GM20431 (cell line): ENCODE measurements around the gene BRD7.

Experiments used
- in situ Hi-C: fragments of 300-500 bp; cut with MseI, MboI; formaldehyde crosslinking; loops from one replicate; pipeline ENCODE4 v1.15.0; 2020; ENCODE audit warnings: low sequenced_read_pairs; ENCODE audit not compliant: unreplicated experiment

Gene BRD7

GRCh38 chr16:50331570-50331969 is 37.2 kb downstream of the BRD7 start:
- in situ Hi-C loops, result no loop called here

GRCh38 chr16:50329446-50330189 is 39.2 kb downstream of the BRD7 start:
- in situ Hi-C loops, result no loop called here

- in situ Hi-C loops, result no loop called here
These were observed 41.8 kb downstream of the BRD7 start for GRCh38 chr16:50326835-50327465.

- in situ Hi-C loops, result no loop called here
These were observed 42.5 kb downstream of the BRD7 start for GRCh38 chr16:50326264-50326663.

- in situ Hi-C loops, result no loop called here
These were observed 44.4 kb downstream of the BRD7 start for GRCh38 chr16:50324345-50324744.

- in situ Hi-C loops, result no loop called here
These were observed 45.3 kb downstream of the BRD7 start for GRCh38 chr16:50323335-50324011.

GRCh38 chr16:50322333-50322732 is 46.5 kb downstream of the BRD7 start:
- in situ Hi-C loops, result no loop called here

- in situ Hi-C loops, result no loop called here
These were observed 48.5 kb downstream of the BRD7 start for GRCh38 chr16:50320310-50320709.

- in situ Hi-C loops, result no loop called here
These were observed 49.8 kb downstream of the BRD7 start for GRCh38 chr16:50318796-50319578.

- in situ Hi-C loops, result no loop called here
These were observed 51.7 kb downstream of the BRD7 start for GRCh38 chr16:50316848-50317630.

GRCh38 chr16:50316102-50316847 is 52.5 kb downstream of the BRD7 start:
- in situ Hi-C loops, result no loop called here

GRCh38 chr16:50315346-50315997 is 53.3 kb downstream of the BRD7 start:
- in situ Hi-C loops, result no loop called here

GRCh38 chr16:50314665-50315064 is 54.1 kb downstream of the BRD7 start:
- in situ Hi-C loops, result no loop called here

- in situ Hi-C loops, result no loop called here
These were observed 55.0 kb downstream of the BRD7 start for GRCh38 chr16:50313596-50314478.

- in situ Hi-C loops, result no loop called here
These were observed 56.8 kb downstream of the BRD7 start for GRCh38 chr16:50311891-50312501.

GRCh38 chr16:50311134-50311528 is 57.7 kb downstream of the BRD7 start:
- in situ Hi-C loops, result no loop called here
